Activated T-helper 9 cell treated with anti-CD3 and anti-CD28 coated beads, Interleukin-2, amount 50 U/mL, for 16 hours (primary cell): Measurements from ENCODE around the gene CDK8.

ENCODE experiments used
- DNase-seq: peaks from one replicate; pipeline ENCODE4 v3.0.0-alpha.2; 2020; ENCODE audit warnings: low read depth

Gene CDK8

DNA sequence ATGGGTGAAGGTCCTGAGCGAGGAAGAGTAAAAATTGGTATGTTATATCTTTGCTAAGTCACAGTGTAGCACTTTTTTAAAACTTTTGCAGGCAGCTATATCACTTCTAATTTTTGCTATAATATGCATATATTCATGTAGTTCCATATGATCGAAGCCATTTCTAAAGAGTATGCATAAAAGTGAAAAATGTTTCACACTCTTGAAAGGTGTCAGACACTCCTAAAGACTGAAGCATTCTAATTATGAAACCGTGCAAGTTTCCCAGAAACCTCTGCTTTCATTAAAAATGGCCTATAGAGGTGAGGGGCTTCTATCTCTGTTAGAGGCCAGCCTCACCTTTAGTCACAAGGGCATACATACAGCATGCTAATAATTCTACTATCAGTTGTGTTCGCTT, 128.9 kb downstream of the CDK8 start:
- DNase-seq: no peak

DNA sequence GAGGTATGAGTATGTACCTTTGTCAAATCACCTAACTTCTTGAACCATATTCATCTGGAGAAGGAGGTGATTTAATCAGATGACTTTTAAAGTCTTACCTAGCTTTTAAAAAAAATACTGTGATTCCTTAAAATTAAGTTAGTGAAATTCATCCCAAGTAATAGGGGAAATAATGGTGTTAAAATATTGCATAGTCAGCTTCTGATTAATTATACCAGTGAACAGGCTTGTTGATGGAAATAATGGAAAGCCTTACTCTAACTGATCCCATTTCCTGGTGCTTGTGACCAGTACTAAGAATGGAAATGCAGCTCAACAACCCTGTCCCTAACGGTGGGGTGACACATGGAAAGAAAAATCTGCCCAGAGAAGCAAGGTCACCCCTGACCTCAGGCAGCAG, 130.7 kb downstream of the CDK8 start:
- DNase-seq: no peak

DNA sequence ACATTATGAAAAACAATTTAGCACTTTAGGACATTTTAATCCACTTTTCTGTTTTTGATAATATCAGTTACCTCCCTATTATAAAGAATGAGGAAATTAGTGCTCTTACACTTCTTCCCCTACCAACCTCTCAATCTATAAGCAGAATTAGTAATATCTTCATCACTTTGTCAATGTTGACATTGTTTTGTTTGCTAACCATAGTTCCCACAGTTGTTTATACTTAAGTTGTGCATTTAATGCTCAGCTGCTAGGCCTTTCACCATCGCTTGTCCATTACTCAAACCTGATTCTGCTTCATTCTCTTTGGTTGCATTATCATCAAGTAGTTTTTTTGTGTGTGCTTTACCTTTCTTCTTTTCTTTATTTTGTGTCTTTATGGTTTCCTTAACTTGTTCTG, 132.1 kb downstream of the CDK8 start:
- no peak for DNase-seq

DNA sequence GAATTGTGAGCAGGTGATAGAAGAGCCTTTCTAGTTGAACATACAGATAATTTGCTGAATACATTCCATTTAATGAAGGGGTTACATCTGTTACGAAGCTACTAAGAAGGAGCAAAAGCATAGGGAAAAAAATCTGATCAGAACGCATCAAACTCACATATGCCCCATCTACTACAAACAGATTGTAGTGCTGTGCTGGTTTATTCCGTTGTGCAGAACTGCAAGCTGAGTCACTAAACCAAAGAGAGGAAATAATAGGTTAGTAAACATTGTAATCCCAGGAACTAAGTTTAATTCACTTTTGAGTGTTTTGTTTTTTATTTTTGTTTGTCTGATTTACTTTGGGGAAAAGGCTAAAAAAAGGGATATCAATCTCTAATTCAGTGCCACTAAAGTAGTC, 136.3 kb downstream of the CDK8 start:
- no peak for DNase-seq

DNA sequence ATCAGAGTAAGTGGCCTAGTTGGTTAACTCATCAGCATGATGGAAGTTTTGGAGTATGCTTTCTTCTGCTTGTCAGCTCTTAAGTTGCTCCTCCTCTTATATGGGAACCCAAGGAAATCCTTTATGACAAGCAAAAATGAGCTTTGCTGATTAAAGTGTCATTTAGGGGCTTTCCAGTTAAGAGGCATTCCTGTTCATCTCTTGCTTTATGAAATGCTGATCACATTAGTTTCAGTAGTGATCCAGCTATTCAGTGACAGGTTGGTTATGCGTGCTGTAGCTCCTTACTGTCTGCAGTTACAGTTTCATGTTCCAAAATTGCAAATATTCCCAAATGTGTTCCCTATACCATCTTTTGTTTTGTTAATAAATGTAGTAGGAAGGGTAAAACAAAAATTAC, 146.6 kb downstream of the CDK8 start:
- DNase-seq: no peak

DNA sequence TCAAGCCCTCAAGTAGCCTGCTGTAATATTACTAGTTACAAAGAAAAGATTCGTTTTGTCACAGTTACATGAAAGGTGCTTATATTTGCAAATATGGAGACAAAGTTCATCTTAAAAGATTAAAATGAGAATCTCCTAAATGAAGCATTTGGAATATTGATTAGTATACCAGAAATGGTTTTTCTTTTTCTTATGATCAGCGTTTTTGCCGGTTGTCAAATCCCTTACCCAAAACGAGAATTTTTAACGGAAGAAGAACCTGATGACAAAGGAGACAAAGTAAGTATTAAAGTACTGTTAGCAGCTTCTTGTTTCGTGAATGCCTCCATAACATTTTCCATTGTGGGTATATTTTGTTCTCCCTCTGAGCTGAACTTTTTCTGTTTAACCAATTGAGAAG, 147.1 kb downstream of the CDK8 start:
- DNase-seq: no peak

DNA sequence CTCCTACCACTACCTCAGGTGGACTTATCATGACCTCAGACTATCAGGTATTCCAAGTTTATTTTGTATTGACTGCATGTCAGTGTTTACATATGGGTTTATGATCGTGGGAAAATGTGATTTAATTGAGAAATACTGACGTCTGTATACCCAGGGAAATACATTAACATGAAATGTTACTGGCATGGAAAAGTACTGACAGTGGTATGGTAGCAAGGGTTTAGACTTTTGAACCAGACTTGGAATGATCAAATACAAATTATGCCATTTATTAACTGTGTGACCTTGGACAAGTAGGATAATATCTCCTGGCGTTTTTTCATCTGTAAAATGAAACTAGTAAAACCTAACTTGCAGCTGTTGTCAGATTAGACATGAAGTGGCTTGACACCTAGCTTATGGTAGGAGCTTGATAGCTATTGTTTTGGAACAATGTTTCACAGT, 147.7 kb downstream of the CDK8 start:
- no peak for DNase-seq

DNA sequence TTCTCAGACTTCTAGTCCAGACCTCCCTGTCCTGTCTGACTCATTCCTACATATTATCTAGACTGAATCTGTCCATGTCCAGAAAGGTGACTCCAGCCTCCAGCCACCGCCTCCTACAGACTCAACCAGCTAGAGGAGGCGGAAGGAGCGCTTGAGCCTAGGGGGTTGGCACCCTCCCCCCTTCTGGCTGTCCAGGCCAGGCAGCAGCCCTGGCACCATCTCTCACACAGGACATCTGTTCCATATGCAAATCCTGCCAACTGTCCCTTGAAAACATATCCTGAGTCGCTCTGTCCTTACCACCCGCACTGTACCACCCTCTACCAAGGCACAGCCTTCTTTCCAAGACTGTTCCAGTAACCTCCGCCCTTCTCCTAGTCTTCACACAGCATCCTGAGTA, 152.9 kb downstream of the CDK8 start:
- DNase-seq: no peak

DNA sequence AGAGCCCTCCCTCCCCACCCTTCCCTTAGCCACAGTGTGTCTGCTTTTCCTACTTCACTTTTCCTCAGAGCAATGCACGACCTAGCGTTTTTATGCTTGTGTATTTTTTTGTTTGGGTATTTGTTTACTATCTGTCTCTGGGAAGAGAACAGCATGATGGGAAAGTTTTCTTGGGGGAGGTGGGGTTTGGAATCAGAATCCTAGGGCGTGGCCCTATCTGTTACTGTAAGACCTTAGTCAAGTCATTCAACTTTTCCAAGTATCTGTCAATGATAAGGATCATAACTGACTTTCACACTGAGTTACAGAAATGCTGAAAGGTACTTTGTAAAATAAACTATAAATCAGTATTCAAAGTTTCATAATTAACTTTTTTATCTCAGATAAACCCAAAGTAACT, 157.3 kb downstream of the CDK8 start:
- DNase-seq: no peak

DNA sequence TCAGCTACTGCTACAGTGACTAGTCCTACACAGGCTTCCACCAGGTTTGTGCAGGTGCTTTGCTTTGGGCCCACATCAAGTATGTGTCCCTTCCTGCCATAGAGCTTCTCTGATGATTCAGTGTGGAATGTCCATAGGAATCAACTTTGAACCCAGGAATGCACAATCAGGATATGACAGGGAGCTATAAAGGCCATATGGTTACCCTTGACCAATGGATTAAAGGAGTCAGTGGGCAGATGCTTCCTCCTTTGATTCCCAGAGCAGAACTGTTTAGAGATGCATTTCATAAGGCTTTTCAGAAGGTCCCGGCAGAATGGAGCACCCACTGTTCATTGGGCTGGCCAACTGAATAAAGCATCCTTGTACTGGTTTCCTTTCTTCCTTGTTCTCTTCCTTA, 158.3 kb downstream of the CDK8 start:
- DNase-seq: no peak

DNA sequence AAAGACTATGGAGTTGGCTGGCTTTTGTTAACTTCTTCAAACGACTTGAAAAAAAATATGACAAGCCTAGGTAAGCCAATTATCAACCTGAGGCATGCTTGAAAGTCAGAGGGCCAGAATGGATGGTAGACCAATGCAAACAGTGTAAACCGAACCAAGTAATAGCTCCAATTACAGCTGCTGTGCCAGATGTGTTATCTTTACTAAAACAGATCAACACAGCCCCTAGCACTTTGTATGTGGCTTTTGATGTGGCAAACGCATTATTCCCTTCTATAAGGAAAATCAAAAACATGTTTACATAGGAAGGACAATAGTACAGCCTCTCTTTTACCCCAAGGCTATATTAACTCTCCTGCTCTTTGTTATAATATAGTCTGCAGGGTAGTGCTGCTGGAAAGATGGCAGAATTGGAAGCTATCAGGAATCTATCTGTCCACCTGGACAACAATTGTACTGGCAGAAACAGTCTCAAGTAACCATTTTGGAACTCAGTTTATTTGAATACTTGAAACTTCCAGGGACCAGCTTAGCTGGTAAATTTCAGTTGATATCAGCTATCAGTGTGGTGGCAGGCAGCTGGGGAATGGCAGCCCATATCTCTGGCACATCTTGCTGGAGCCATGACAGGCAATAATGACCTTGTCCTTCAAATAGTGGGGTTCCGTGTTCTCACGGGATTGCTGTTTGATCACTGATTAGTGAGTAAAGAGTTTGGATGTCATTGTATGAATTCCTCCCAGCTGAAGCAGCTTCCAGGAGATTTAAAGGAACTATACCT, 159.2 kb downstream of the CDK8 start:
- DNase-seq: no peak

DNA sequence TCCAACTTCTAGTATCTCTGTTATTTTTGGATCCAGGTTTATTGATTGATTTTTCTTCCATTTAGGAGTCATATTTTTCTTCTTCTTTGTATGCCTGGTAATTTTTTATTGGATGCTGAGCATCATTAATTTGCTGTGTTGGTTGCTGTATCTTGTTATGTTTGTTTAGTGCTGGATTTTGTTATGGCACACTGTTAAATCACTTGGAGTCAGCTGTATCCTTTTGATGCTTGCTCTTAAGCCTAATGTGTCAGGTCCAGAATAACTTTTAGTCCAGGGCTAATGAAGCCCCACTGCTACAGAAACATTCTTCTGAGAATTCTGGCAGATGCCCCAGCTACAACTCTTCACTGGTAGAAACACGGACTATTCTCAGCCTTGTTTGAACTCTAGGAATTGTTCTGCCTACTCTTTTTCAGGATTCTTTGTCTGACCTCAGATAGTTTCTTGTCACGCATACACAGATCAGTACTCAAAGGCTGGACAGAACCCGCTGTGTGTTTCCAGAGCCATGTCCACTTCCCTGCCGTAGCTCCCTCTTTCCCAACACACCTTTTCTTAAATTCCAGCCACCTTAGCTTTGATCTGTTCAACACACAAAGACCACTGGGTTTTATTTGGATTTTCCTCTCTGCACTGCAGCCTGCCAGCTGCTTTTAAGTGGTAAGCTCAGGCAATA, 166.5 kb downstream of the CDK8 start:
- no peak for DNase-seq

DNA sequence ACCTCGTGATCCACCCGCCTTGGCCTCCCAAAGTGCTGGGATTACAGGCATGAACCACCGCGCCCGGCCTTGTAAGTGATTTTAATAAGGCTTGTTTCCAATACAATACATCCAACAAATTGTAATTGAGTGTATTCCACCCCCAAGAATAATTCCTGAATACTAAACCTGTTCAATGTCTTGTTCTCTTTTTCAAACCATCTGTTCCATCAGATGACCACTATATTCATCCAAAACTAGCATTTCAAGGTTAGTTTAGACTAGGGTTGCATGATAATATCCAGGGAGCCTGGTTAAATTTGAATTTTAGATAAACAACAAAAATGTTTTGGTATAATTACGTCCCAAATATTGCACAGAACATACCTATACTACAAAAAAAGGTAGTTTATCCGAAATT, 168.1 kb downstream of the CDK8 start:
- DNase-seq: no peak

DNA sequence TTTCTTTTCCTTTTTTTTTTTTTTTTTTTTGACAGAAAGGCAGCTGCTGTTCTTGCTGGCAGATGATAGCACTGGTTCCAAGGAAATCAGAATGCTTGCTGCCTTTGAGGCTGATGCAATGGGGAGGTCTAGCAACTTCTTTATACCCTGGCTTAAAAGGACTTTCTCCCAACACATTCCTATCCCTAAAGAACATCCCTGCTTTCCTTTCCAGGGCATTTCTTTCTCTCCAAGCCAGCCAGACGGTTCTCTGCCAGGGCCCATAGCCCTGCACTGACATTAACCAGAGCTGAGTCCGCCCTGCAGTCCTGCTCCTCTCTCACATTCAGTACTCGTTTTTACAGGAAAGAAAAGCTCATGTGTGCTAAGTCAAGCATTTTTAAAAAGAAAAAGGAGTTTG, 169.7 kb downstream of the CDK8 start:
- DNase-seq: no peak

DNA sequence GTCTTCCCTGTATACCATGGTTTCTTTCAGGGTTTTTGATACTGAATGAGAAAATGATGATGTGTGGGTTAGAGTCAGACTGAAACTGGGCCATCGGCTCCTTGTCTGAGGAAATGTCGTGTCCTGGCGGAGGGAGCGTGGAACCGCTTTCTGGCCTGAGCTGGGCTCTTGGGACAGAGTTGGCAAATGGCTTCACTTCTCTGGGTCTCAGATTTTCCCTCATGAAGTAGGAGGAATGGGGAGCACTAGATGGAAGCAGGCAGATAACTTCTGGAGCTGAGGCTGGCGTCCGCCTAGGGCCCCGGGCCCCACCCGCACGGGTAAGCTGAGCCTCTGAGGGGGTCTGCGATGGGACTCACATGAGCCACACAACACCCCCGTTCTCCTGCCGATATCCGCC, 170.3 kb downstream of the CDK8 start:
- DNase-seq: no peak

DNA sequence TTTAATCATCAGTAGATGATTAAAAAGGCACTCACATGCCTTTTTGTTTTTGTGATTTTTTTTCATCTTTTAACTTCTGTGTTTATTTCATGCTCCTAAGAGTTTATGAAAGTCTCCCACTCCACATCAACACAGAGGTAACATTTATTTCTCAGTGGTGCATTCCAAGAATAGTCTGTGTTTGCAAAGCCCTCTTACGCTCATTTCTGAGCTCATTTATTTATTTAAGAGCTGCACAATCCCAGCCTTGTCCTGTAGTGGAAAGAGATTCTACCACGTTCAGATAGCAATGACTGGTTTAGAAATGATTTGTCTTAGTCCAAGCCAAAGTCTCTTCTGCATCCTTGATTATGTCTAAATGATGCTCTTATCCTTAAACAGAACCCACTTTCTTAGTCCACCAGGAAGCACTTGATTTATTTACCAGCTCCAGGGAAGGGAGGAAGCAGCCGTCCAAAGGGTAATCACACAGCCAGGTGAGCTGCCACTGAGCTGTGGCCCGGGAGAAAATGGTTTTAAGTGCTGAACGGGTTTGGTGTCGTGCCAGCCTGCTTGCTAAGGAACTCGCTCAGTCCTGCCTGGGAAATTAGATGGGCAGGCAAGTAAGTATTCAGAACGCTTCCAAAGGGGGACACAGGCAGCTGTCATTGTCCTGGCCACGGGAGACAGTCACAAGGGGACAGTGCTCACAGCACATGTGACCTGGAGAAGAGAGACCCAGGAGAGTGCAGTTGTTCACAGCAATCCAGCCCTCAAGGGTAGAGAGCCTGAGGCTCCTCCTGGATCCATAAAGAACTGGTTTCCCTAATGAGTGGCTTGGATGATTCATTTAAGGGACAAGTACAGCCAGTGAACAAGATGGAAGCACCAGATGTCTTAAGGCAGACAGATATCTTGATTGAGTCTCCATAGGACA, 171.8 kb downstream of the CDK8 start:
- no peak for DNase-seq

DNA sequence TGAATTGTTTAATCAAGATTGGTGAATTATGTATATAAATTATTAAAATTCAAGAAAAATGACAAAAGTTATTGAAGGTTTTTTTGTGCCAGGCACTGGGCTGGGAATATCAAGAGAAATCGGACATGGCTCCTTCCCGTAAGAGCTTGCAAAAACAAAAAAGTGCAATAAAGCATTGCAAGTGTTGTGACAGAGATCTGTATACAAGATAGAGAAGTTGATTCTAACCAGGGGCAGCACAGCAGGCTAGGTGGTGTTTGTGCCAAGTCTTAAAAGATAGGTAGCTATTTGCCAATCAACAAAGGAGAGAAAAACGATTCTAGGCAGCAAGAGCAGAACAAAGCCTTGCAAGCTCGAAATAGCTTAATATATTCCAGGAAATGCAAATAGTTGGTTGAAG, 179.8 kb downstream of the CDK8 start:
- DNase-seq: no peak

DNA sequence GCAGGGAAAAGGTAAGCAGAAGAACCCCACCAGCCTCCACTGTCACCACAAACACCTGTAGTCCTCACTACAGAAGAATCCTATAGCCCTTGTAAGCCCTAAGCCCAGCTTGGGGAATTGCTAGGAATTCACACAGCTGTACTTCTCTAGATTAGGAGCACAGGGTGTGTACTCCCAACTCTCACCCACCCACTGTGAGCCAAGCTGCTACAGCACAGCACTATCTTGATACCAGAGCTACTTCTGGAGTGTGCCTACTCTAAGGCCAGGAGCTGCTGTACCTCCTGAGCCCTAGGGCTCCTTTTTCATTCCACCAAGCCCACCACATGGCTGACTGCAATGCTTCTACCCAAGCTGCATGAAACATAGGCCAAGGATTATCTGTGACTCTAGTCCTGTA, 181.2 kb downstream of the CDK8 start:
- DNase-seq: no peak

DNA sequence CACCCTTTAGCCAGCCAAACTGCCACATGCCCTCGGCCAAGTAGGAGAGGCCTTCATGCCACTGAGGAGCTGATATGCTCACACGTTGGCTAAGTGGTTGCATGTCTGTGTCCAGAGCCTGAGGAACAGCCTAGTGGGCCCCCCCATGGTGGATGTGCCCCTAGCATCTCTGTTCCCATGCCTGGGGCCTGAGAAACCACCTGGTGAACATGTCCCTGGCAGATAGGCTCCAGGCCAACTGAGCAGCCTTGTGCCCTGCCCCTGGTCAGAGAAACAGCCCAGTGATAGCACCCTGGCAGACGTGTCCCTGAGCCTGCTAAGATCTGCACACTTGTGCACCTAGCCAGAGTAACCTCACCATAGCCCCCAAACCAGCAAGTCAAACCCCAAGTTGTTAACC, 181.7 kb downstream of the CDK8 start:
- no peak for DNase-seq

DNA sequence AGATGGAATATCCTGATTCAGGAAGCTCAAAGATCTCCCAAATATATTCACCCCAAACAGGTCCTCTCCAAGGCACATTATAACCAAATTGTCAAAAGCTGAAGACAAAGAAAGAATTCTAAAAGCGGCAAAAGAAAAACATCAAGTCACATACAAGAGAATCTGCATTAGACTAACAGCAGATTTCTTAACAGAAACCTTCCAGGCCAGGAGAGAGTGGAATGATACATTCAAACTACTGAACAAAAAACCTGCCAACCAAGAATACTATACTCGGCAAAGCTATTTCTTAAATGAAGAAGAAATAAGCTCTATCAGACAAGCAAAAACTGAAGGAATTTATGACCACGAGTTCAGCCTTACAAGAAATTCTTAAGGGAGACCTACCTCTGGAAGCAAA, 183.0 kb downstream of the CDK8 start:
- DNase-seq: no peak

DNA sequence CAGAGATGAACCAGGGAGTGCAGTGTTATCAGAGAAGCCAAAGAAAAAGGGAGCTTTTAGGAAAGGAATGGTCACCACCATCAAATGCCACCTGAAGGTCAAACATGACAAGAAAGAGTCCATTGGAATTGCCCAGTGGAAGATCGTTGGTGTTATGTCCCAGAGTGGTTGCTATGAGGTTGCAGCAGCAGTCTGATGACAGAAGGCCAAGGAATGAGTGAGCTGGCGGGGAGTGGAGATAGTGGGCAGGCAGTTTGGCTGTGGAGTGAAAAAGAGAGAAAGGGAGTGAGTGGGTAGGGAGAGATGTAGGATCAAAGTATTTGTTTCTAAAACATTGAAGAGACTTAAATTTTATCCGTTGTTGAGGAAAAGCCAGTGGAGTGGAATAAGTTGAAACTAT, 186.2 kb downstream of the CDK8 start:
- no peak for DNase-seq

DNA sequence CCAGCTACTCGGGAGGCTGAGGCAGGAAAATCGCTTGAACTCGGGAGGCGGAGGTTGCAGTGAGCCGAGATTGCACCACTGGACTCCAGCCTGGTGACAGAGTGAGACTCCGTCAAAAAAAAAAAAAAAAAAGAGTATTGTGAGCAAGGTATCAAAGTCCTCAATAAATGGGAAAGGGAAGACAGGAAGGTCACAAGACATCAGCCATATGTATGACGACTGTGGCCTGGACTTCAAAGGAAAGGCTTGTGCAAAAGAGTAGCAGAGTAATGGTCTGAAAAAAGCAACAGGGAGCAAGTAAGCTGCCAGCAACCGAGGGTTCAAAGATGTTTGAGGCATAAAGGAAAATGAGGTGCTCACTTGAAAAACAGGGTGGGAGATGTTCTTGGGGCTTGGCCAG, 187.5 kb downstream of the CDK8 start:
- no peak for DNase-seq

DNA sequence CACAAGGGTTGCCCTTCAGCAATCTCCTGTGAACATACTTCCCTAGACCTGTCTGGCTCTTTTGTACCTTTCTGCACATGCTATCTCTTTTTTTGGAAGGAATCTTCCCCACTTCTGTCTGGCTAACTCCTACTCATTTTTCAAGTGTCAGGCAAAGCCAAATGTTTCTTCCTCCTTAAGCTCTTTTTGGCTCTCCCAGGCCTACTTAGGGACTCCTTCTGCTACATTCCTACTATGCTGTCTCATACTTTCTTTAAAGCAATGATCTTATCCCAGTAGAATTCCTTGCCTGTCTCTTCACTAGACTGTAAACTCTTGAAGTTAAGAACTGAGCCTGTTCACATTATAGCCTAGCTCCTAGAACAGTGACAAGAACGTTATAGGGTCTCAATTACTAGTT, 188.6 kb downstream of the CDK8 start:
- no peak for DNase-seq
